ENCODE measurements around the gene VIP.
"Not testable (repeated sequence)": the region's sequence is repeated elsewhere in the genome, so short reads cannot be mapped to it uniquely, and the experiment has no call there.

The VIP gene

DNA sequence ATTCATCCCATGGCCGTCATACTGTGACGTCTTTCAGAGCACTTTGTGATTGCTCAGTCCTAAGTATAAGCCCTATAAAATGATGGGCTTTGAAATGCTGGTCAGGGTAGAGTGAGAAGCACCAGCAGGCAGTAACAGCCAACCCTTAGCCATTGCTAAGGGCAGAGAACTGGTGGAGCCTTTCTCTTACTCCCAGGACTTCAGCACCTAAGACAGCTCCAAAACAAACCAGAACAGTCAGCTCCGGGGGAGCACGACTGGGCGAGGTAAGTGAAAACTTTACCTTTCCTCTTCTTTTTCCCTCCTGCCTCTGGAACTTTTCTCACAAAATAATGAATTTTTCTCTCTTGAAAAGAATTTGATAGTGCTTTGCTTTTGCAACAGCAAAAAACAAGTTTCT is at the start of gene VIP:
VIP (plus strand) TSS at position 104 of the 400 bp plus-strand sequence. CDS start 1,381 bp downstream, outside the sequence.
- no peak for DNase-seq

DNA sequence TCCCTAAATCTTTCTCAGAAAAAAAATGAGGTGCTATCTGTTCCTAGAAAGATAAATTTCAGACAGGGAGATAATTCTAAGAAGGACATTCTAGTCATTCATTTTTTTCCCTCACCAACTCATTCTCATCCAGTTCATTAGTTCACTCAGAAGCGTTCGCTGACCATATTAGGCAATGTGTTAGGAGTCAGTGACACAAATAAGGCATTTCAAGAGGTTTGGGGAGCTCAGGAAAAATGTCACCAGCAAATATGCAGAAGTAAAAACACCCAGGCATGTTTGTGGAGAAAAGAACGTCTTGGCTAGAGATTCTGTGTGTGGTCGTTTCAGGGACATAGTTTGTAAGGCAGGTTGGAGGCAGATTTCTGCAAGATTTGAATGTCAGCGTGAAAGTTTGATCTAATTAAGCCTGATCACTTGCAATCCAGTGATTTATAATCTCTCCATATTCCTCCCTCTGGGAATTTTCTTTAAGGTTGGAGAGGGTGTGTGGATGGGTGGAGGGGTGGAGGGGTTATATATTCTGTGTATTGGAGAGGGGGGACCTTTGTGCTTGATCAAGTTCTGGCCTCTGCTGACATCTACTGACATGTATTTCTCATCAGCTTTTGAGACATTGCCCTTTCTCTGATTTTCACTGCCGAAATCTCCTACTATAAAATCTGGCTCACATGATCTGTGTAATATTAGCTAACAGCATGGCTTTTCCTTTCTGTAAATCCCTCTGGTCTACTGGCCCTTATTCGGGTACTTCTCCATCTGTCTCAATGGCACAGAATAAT is 49.3 kb upstream of the VIP start:
- no peak for DNase-seq

DNA sequence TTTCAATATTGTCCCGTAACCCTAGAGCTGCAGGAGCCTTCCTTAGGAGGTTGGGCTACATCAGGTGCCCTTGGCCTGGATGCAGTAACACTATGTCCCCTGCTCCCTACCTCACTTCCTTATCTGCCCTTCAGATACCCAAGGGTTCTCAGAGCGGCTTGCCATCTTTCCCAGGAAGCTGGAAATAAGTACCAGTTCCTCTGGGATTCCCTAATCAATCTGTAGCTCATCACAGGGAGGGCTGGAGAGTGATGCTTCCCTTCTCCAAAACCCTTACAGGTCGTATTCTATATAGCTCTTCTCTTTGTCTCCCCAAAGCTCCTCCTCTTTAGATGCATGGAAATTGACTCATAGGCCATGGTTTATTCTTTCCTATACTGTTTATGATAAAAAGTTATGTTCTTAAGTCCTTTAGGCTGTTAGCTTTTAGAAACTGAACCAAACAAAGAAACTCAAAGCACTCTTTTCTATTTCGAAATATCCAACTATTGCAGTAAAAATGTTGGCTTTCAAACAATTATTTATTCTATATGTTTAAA is 48.7 kb upstream of the VIP start:
- DNase-seq = no peak

DNA sequence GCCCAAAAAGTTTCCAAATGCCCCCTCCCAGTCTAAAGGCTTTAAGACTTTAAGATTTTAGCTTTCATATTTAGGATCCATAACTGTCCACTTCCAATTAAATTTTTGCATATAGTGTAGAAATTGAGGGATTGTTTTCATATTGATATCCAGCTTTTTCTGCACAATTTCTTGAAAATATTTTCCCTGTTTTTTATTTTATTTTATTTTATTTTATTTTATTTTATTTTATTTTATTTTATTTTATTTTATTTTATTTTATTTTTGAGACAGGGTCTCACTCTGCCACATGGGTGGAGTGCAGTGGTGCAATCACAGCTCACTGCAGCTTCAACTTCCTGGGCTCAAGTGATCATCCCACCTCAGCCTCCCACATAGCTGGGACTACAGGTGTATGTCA is 46.8 kb upstream of the VIP start:
- not testable (repeated sequence) for DNase-seq

DNA sequence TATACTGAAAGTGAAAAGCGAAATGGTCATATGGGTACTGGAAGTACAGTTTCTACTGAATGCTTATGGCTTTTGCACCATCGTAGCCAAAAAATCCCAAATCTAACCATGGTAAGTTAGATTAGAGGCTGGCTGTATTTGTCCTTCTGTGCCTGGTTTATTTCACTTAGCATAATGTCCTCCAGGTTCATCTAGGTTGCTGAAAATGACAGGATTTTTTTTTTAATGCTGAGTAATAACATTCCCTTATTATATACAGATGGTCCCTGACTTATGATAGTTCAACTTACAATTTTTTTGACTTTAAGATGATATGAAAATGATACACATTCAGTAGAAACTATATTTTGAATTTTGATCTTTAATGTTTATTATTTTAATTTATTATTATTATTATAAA is 45.3 kb upstream of the VIP start:
- no peak for DNase-seq

DNA sequence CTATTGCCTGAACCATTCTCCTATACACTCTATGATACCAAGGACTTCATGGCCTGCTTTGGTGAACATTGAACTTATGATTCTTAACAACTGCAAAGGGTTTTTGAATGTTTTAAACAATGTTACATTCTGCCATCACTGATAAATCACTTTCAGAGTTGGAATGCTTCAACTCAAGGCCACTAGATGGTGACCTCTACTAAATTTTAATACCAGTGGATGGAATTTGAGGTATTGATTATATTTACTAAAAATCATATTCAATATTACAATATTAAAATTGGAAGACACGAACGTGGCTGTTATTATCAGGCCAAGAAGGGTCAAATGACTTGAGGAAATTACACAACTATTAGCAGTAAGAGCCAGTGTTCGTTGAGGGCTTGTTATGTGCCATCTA is 34.3 kb upstream of the VIP start:
- no peak for DNase-seq

DNA sequence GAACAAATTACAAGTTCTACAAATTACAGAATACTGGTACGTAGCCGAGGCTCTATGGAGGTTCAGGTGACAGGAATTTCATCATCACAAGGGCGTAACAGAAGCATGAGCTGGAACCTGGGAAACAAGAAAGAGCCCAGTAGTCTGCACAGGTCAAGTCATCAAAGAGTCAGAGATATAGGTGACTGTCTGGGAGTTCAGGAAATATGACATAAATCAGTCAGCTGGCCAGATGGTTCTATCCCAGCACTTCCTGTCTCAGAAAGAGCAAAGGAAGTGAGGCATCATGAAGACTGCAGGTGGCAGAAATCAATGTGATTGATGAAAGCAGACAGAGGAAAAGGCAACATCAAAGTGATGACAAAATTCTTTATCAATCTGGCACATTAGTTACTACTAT is 29.6 kb upstream of the VIP start:
- no peak for DNase-seq

DNA sequence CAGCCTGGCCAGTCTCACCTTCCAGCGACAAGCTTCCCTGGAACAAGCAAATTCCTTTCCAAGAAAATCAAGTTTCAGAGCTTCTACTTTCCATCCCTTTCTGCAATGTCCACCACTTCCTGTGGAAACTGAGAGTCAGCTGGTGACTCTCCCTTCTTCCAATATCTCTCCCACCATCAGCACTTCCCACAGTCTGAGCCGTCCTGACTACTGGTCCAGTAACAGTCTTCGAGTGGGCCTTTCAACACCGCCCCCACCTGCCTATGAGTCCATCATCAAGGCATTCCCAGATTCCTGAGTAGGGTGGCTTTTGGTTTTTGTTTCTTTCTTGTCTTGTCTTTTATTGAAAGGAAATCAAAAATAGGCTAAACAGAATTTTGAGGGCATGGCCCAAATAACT is 28.6 kb upstream of the VIP start:
- DNase-seq = no peak

DNA sequence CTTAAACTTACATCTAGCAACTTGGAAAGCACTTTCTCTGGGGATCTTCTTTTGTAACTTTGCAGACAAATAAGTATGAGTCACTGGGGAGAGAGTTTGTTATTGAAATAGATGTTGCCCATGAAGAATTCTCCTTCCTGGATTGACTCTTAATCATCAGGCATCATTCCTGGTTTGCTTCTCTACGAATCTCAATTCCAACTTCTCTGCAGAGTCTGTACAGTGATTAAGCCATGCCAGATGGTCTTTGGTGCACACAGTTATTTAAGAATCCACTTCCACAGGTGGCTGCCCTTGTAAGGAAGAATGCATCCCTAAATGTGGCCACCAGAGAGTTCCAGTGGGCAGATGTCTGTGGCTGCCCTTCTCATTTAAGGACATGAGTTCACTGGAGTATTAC is 27.2 kb upstream of the VIP start:
- no peak for DNase-seq

DNA sequence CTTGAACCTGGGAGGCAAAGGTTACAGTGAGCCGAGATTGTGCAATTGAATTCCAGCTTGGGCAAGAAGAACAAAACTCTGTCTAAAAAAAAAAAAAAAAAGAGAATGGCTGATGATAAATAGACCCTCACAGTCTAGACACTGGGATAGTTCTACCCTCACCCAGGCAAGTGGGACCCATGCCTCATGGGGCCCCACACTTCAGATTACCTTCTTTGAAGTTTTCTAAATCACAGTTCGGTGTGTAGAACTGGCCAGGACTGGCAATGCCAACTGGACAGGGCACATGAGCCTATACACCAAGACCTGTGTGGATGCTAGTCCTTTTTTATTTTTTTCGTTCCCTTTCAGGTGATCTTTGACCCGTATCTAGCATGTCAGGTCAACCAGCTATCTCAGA is 24.3 kb upstream of the VIP start:
- DNase-seq = no peak

DNA sequence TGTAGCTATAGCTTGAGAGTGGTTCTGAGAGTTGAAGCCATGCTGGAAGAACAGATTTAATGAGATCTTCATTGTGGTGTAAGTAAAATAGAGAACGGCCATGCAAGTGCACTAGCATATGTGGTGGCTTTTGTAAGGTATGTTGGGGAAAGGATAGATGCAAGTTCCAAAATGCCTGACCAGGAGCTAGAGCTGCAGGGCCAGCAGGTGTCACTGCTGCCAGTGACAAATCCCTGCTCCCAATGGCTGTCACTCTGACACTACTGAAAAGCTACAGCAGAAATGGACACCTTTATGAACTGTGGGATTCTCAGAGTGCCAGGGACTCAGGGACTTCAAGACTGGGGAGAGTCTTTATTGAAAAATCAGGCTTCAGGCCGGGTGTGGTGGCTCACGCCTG is 23.1 kb upstream of the VIP start:
- DNase-seq = no peak

DNA sequence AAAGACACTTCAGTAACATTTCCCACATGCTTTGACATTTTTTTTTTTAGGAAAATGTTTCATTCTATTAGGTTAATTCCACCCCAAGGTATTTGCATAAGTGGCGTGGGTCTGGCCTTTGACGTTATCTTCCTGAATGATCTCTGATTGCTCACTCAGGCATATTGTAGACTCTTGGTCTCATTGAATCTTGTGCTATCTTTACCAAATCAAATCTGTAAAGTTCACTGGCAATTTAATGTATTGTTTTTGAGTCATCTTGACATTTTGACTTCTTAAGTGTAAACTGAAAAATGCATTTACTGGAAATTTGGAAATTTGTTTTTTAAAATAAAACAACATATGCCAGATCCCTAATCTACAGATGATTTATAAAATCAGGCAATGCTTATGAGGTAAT is 16.0 kb upstream of the VIP start:
- no peak for DNase-seq

DNA sequence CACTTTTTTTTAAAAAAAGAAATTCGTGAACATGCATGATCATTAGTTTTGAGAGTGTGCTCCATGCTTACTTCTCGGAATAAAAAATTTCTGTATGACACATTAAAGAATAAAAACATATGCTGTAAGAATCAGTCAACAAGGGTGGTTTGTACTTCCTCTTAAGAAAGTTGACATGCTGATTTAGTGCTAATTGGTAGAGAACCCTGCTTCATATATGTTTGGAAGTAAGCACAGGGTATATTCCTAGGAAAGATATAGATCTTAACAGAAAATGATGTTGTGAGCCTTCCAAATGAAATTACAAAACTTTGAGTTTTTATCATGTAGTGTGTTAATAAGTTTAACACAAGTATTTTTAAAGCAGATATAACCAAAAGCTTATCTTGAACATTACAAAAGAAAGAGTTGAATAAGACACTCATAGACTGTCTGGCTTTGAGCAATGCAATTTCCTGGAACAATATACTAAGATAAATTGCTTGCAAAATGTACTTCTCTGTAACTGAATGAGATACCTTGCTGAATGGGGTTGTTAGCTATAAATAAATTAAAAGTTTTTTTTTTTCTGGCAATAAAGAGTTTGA is 13.8 kb upstream of the VIP start:
- DNase-seq = no peak

DNA sequence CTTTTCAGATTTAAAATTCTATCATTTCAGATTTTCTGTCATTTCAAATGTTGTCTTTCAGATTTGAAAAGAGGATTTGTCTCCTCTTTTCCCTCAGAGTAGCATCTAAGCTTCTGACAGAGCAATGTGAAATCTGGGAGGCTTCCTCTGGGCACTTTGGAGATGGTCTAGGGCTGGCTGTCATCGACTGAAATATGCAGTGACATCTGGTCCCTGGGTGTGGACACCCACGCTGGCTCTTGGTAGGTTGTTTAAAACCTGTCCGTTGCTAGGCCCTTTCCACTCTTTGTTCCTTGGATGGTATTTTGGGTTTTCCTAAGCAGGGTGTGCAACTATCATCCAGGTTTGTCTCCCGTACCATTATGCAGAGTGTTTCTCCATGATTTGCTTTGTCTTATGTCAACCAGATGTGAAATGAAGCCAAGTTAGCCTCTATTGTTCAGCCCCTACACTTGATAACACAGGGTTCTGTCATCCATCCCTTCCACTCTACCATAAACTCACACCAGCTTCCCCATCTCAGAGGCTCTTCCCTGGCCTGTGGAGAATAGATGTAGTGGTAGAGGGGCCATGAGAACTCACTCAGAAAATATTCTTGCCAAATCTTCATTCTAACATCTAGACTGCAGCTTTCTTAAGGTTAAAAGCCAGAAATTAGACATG is 5.0 kb upstream of the VIP start:
- DNase-seq = no peak

DNA sequence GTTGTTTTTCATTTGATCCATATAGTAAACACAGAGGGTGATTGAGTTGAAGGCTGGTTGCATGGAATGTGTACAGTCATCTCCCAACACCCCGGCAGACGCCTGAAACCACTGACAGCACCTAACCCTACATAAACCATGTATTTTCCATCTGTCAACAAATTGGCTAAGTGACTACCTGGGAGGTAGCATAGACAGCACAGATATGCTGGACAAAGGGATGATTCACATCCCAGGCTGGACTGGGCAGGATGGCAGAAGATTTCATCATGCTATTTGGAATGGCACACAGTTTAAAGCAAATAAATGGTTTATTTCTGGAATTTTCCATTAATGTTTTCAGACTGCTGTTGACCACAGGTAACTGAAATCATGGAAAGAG is 4.4 kb upstream of the VIP start:
- no peak for DNase-seq

DNA sequence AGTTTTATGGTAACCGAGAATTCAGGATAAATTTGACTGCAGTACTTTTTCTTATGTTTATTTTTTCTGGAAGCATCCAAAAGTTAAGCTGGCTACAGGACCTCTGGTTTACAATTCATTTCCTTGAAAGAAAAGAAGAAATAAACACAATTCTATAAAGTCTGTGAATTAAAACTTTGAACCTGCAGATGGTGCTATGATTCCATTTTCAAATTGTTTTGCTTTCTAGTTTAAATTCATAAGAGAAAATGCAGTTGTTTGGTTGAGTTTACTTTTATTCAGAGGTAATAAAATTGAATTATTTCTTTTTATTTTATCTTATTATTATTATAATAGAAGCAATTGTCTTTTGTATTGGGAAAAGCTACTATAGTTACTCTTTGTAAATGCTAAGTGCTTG is 1.8 kb upstream of the VIP start:
- DNase-seq = no peak

DNA sequence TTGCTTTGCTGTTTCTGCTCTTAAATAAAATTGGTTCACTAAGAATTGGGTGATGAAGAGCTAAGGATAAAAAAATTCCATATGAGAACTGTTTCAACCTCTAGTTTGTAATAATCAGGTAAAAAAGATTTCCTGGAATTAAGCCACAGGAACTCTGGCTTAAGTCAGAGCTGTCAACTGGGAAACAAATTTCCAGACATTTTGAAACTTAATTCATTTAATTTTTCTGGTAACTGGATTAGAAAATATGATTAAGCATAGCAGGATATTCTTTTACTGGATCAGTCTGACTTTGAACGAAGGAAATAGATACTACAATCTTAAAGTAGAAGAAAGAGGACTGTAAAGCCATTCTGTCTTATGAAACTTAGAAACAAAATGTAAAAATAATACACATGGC is 1.3 kb upstream of the VIP start:
- no peak for DNase-seq

DNA sequence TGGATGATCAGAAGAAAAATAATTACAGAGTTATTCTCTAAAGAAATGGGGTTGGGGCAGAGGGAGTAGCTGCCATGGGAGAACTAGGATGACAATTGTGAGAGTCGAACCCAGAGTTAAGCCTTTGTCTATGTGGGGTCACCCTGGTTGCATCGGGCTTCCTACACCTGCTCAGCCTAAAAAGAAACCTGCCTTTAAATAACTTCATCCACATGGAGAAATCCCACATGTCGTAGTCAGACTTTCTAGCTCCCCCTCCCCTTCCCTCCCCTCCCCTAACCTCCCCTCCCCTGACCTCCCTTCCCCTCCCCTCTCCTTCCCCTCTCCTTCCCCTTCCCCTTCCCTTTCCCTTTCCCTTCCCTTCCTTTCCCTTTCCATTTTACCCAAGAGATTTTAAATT is 14.7 kb downstream of the VIP start:
- no peak for DNase-seq

DNA sequence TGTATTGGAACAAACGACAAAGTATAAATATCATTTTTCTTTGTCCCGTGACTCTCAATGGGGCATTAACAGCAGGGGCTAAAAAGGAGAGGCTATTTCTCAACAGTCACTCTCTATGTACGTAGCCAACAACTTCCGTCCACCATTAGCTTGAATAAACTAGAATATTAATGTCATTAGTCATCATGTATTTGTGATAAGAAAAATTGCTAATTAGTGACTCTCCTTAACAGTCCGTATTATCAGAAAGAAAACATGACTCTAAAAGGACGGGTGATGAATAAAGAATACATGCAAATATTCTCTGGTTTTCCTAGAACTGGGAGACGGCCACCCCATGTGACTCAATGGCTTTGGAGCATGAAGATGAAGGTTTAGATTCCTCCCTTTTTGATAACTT is 18.6 kb downstream of the VIP start:
- DNase-seq = no peak

DNA sequence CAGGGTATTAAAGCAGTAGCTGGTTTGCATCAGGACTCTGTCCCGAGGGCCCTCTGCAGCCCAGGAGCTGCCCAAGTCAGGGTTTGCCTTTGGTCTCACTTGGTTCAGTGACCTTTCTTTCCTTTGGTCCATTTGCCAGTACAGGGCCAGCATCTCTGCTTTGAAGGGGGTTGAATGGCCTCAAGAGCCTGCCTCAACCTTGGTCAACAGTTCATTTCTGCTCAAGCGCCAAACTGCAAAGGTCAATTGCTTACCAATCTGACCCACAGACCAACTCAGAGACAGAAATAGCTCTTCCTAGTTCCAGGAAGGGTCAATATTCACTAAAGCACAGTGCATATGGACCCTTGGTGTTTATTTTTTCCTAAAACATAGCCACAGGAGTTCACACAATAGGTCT is 19.4 kb downstream of the VIP start:
- DNase-seq = no peak

DNA sequence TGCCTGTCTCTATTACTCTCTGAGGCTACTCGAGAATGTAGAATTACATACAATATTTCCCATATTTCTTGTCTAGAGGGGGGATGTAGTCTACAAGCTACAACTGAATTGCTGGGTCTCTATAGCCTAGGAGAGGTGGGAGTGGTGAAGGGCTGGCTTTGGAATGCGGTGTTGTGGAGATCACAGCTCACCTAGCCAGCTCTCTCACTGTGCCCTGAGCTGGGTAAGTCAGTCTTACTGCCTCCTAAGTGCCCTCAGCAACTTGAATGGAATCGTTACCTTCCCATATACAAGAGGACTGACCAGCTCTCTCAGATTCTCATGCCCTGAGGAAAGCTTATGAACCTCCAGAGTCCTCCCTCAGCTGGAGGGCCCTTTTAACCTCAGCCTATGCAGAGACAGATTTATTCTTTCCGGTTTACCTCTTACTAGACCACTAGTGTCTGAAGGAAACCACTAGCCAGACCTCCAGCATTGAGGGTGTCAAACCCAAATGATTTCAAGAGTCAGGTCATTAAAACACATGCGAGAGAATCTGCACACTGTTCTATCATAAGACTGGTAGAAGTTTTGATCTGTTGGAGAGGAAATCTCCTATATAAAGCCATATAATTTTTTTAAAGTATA is 20.6 kb downstream of the VIP start:
- DNase-seq = no peak

DNA sequence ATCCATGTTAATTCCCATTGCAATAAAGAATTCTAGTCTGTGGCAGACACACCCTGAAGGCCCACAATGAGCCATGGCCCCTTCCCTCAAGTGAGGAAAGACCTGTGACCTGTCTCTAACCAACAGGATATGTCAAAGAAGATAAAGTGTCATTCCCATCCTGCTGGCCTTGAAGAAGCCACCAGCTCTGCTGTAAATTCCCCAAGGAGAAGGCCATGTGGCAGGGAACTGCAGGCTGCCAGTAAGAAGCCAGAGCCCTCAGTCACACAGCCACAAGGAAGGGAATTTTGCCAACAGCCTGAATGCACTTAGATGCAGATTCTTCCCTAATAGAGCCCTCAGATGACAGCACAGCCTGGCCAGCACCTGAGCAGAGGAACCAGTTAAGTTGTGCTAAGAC is 24.8 kb downstream of the VIP start:
- no peak for DNase-seq
